ENCODE measurements around the gene ATL2. TPM values are rescaled to one million over a fixed set of nuclear protein-coding genes. Genes with fewer than 3 reads are reported as not detected.

The ATL2 gene
- polyA plus RNA-seq, 3 donors = 7.8 to 28.3 (median 10.8) TPM

DNA sequence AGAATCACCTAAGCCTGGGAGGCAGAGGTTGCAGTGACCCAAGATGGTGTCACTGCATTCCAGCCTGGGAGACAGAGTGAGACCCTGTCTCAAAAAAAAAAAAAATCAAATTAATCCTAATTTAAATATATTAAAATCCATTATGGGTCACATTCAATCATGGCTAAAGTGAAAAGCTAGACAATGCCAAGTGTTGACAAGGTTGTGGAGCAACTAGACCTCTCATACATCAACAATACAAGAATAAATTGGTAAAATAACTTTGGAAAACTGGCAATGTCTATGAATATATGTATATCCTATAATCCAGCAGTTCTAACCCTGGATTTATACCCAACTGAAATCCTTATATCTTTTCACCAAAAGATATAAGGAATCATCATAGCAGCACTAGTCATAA, 23.4 kb upstream of the ATL2 start:
- no peaks in the 10 kb centered on the region for H3K79me2 ChIP-seq (ENCODE audit: insufficient read depth, low read length)
- H3K4me3 ChIP-seq (replicated peaks in 1 of 3; ENCODE audit: low read depth in 2 of 3, low read length in 3 of 3) = no peak overlapping the region
- DNase-seq = no peak
- H3K36me3 ChIP-seq (replicated peaks in 1 of 2; ENCODE audit: control insufficient read depth in 1 of 2, insufficient read depth in 2 of 2, low read length in 2 of 2) = no peaks in the 10 kb centered on the region
- intact Hi-C loops (cut with micrococcal nuclease) = no loop called here
- H3K27me3 ChIP-seq (ENCODE audit: control insufficient read depth in 2 of 2, insufficient read depth in 2 of 2, low read length in 2 of 2) = no peaks in the 10 kb centered on the region
- TF ChIP-seq, protein P1, sequence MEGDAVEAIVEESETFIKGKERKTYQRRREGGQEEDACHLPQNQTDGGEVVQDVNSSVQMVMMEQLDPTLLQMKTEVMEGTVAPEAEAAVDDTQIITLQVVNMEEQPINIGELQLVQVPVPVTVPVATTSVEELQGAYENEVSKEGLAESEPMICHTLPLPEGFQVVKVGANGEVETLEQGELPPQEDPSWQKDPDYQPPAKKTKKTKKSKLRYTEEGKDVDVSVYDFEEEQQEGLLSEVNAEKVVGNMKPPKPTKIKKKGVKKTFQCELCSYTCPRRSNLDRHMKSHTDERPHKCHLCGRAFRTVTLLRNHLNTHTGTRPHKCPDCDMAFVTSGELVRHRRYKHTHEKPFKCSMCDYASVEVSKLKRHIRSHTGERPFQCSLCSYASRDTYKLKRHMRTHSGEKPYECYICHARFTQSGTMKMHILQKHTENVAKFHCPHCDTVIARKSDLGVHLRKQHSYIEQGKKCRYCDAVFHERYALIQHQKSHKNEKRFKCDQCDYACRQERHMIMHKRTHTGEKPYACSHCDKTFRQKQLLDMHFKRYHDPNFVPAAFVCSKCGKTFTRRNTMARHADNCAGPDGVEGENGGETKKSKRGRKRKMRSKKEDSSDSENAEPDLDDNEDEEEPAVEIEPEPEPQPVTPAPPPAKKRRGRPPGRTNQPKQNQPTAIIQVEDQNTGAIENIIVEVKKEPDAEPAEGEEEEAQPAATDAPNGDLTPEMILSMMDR (IDR thresholded peaks at IDR 0.05) = no peak
- peaks cover 2 to 10% (median 8%) of the 10 kb centered on the region in 3 donors for H3K27me3 Mint-ChIP-seq (ENCODE audit: low read depth in 3 of 3)
- H3K4me2 ChIP-seq (replicated peaks; ENCODE audit: extremely low read depth, low read length, poor library complexity, severe bottlenecking) = no peak overlapping the region
- no peak overlapping the region for H3K27ac Mint-ChIP-seq
- no peak overlapping the region for H3K27ac ChIP-seq (ENCODE audit: low read depth in 1 of 2, low read length in 2 of 2)
- H3K9ac ChIP-seq (ENCODE audit: insufficient read depth, low read length, poor library complexity, severe bottlenecking) = no peak overlapping the region
- no peaks in the 10 kb centered on the region for H3K36me3 Mint-ChIP-seq
- H3K4me3 Mint-ChIP-seq = no peak overlapping the region
- no peak overlapping the region for H2AFZ ChIP-seq (ENCODE audit: insufficient read depth, low read depth, low read length, poor library complexity, severe bottlenecking)
- no peaks in the 10 kb centered on the region for H4K20me1 ChIP-seq (ENCODE audit: insufficient read depth, low read length)
- peaks cover 0 to 14% of the 10 kb centered on the region in 2 donors for H3K9me3 ChIP-seq (replicated peaks in 1 of 2; ENCODE audit: control insufficient read depth in 1 of 2, insufficient read depth in 1 of 2, low read length in 2 of 2)
- H3K4me1 ChIP-seq (ENCODE audit: control insufficient read depth in 1 of 2, insufficient read depth in 2 of 2, low read length in 2 of 2) = no peaks in the 10 kb centered on the region
- H3K4me1 Mint-ChIP-seq = no peaks in the 10 kb centered on the region
- H3K9me3 Mint-ChIP-seq = peaks cover 0 to 33% (median 24%) of the 10 kb centered on the region in 7 donors

DNA sequence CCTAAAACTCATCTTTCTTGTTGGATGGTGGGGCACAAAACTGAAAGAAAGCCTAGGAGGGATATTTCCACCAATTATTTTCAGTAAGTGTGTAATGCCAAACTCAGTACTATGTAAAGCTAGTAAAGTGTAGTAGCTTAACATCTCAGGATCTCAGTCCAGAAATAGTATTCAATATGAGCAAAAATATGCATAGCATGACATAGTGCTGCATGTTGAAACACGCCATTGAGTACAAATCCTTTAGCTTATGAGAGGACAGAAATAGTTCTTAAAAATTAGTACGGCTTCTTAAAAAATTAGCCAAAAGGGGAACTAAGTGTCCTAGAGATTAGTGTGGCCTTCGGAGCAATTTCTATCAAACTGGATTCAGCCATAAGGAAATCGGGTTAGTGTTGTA, 21.7 kb upstream of the ATL2 start:
- Mint-ChIP-seq H3K9me3 (peaks cover 0 to 30% (median 18%) of the 10 kb centered on the region in 7 donors), H3K27ac (no peak overlapping the region), H3K27me3 (ENCODE audit: low read depth in 3 of 3) (peaks cover 5 to 18% (median 8%) of the 10 kb centered on the region in 3 donors), H3K4me1 (no peaks in the 10 kb centered on the region), H3K4me3 (no peak overlapping the region), H3K36me3 (no peaks in the 10 kb centered on the region)
- no peaks in the 10 kb centered on the region for H3K79me2 ChIP-seq (ENCODE audit: insufficient read depth, low read length)
- H4K20me1 ChIP-seq (ENCODE audit: insufficient read depth, low read length) = no peaks in the 10 kb centered on the region
- intact Hi-C loops (cut with micrococcal nuclease) = no loop called here
- H3K9ac ChIP-seq (ENCODE audit: insufficient read depth, low read length, poor library complexity, severe bottlenecking) = no peak overlapping the region
- no peaks in the 10 kb centered on the region for H3K36me3 ChIP-seq (replicated peaks in 1 of 2; ENCODE audit: control insufficient read depth in 1 of 2, insufficient read depth in 2 of 2, low read length in 2 of 2)
- peaks cover 0 to 14% of the 10 kb centered on the region in 2 donors for H3K9me3 ChIP-seq (replicated peaks in 1 of 2; ENCODE audit: control insufficient read depth in 1 of 2, insufficient read depth in 1 of 2, low read length in 2 of 2)
- H3K4me2 ChIP-seq (replicated peaks; ENCODE audit: extremely low read depth, low read length, poor library complexity, severe bottlenecking) = no peak overlapping the region
- TF ChIP-seq, protein P1 (IDR thresholded peaks at IDR 0.05) = no peak
- H3K4me3 ChIP-seq (replicated peaks in 1 of 3; ENCODE audit: low read depth in 2 of 3, low read length in 3 of 3) = no peak overlapping the region
- no peaks in the 10 kb centered on the region for H3K4me1 ChIP-seq (ENCODE audit: control insufficient read depth in 1 of 2, insufficient read depth in 2 of 2, low read length in 2 of 2)
- H3K27ac ChIP-seq (ENCODE audit: low read depth in 1 of 2, low read length in 2 of 2) = no peak overlapping the region
- 92% methylated on average over 2 of the region's 4 CpGs for WGBS (ENCODE audit: insufficient coverage)
- no peak for DNase-seq
- no peak overlapping the region for H2AFZ ChIP-seq (ENCODE audit: insufficient read depth, low read depth, low read length, poor library complexity, severe bottlenecking)
- peaks cover 0 to 2% of the 10 kb centered on the region in 2 donors for H3K27me3 ChIP-seq (ENCODE audit: control insufficient read depth in 2 of 2, insufficient read depth in 2 of 2, low read length in 2 of 2)
